Gastrocnemius medialis (tissue), 4 donors: ENCODE results near the gene NFIA. TPM values are rescaled to one million over a fixed set of nuclear protein-coding genes. Genes with fewer than 3 reads are reported as not detected.

Experiments used
- ATAC-seq, 2 donors: fragments of 150-250 bp; one replicate each; pipeline ENCODE4 v1.9.1; 2016
- DNase-seq, 2 donors: peaks; one replicate each; pipeline ENCODE4 v3.0.0-alpha.2; 2019
- H3K27ac ChIP-seq, 4 donors: fragments of 200-600 bp; sonication (generic); 1 replicate in 1 of 4; 2 replicates in 3 of 4; pipeline ENCODE4 v1.5.1; 2016 to 2018; ENCODE audit warnings: mild to moderate bottlenecking in 2 of 4, moderate library complexity in 1 of 4
- H3K27me3 ChIP-seq, 3 donors: fragments of 200-600 bp; sonication (generic) in 2 of 3; 1 replicate in 1 of 3; 2 replicates in 2 of 3; pipeline versions ENCODE4 v1.5.1 to v1.6.0; 2016 to 2019; ENCODE audit warnings: mild to moderate bottlenecking in 1 of 3, moderate library complexity in 1 of 3
- H3K36me3 ChIP-seq, 2 donors: fragments of 200-600 bp; sonication (generic) in 1 of 2; one replicate each; pipeline ENCODE4 v1.5.1; 2017 to 2018
- H3K4me1 ChIP-seq, 2 donors: fragments of 200-600 bp; sonication (generic) in 1 of 2; one replicate each; pipeline ENCODE4 v1.5.1; 2016 to 2017; ENCODE audit warnings: mild to moderate bottlenecking in 2 of 2
- H3K4me3 ChIP-seq, 4 donors: fragments of 200-600 bp; sonication (generic) in 3 of 4; 1 replicate in 1 of 4; 2 replicates in 3 of 4; pipeline ENCODE4 v1.5.1; 2016 to 2019; ENCODE audit warnings: mild to moderate bottlenecking in 2 of 4
- H3K9me3 ChIP-seq, 3 donors: fragments of 200-600 bp; sonication (generic) in 2 of 3; 1 replicate in 1 of 3; 2 replicates in 2 of 3; pipeline ENCODE4 v1.5.1; 2016 to 2019
- CTCF ChIP-seq, 5 experiments: fragments of 450-650 bp in 3 of 5; fragments of 200-600 bp in 2 of 5; sonication (generic) in 2 of 5; IDR thresholded peaks in 4 of 5; conservative IDR thresholded peaks in 1 of 5; 1 replicate in 4 of 5; 2 replicates in 1 of 5; pipeline ENCODE4 v1.5.1; 2016 to 2019; ENCODE audit warnings: antibody characterized with exemption in 5 of 5, mild to moderate bottlenecking in 3 of 5, moderate library complexity in 3 of 5
- POLR2A ChIP-seq, 2 donors: fragments of 450-650 bp; IDR thresholded peaks; one replicate each; pipeline ENCODE4 v1.6.1; 2017; ENCODE audit warnings: antibody characterized with exemption in 2 of 2, mild to moderate bottlenecking in 2 of 2, moderate library complexity in 2 of 2
- in situ Hi-C, 4 donors: fragments of 200-750 bp; cut with MboI; loops; one replicate each; pipeline versions ENCODE4 v1.15.0 to v1.8.0; 2017; ENCODE audit warnings: low sequenced_read_pairs in 4 of 4
- intact Hi-C: fragments of 100-400 bp; cut with DNase I; formaldehyde crosslinking; loops from one replicate; pipeline ENCODE4 v1.15.1; 2023; ENCODE audit warnings: low total_unique reads
- total RNA-seq, 4 donors: library from RNA; depleted of rRNA; stranded (reverse); fragments of >200 nt; gene quantifications; one replicate each; pipeline versions ENCODE4 v1.1.0 to v1.2.3, GENCODE V29; 2016

The NFIA gene
- total RNA-seq, 4 donors from 2014 or later: 12.9 to 27.0 (median 26.6) TPM

- Histone ChIP-seq H3K9me3 (no peaks in the 10 kb centered on the region), H3K27ac (no peak overlapping the region), H3K4me3 (no peak overlapping the region), H3K27me3 (no peaks in the 10 kb centered on the region), H3K36me3 (no peaks in the 10 kb centered on the region), H3K4me1 (peaks cover 13 to 14% of the 10 kb centered on the region in 2 donors)
- DNase-seq (no peak), ATAC-seq (no peak)
- intact Hi-C loops: no loop called here
- TF ChIP-seq POLR2A (IDR thresholded peaks at IDR 0.05) (no peak), CTCF (IDR thresholded peaks at IDR 0.05 in 4 of 5, conservative IDR thresholded peaks at IDR 0.05 in 1 of 5) (no peak)
- in situ Hi-C loops: loop anchor here in 2 of 4 donors (10.0 to 25.0 kb wide), 4 partner anchors 247 to 470 kb away; partner anchors contain the start of gene NFIA (in 1 of the 2)
Observed at GRCh38 chr1:61332196-61332753, 249.9 kb downstream of the NFIA start.

DNA sequence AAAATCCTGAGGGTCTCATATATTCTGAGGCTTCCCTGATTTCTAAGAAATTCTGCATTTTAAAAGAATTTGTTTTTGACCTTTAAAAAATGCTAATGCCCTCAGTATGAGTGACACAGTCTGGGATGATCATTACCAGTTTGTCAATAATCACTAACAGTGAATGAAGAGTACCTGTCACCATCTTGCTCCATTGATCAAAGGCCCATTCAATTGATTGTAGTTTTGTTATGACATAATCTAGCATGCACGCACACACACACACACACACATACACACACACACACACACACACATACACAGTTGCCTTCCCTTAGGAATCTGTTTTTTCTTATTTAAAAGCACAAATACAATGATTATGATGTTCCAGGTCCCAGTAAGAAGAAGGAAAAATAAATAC lies 250.4 kb downstream of the NFIA start:
- Histone ChIP-seq H3K27me3 (no peaks in the 10 kb centered on the region), H3K4me3 (no peak overlapping the region), H3K36me3 (no peaks in the 10 kb centered on the region), H3K27ac (no peak overlapping the region), H3K9me3 (no peaks in the 10 kb centered on the region), H3K4me1 (peaks cover 18 to 19% of the 10 kb centered on the region in 2 donors)
- in situ Hi-C loops (loop anchor here in 2 of 4 donors (10.0 to 25.0 kb wide), 4 partner anchors 248 to 470 kb away; partner anchors contain the start of gene NFIA (in 1 of the 2)), intact Hi-C loops (no loop called here)
- TF ChIP-seq CTCF (IDR thresholded peaks at IDR 0.05 in 4 of 5, conservative IDR thresholded peaks at IDR 0.05 in 1 of 5): no peak
- TF ChIP-seq POLR2A (IDR thresholded peaks at IDR 0.05): no peak
- DNase-seq (no peak), ATAC-seq (no peak)

DNA sequence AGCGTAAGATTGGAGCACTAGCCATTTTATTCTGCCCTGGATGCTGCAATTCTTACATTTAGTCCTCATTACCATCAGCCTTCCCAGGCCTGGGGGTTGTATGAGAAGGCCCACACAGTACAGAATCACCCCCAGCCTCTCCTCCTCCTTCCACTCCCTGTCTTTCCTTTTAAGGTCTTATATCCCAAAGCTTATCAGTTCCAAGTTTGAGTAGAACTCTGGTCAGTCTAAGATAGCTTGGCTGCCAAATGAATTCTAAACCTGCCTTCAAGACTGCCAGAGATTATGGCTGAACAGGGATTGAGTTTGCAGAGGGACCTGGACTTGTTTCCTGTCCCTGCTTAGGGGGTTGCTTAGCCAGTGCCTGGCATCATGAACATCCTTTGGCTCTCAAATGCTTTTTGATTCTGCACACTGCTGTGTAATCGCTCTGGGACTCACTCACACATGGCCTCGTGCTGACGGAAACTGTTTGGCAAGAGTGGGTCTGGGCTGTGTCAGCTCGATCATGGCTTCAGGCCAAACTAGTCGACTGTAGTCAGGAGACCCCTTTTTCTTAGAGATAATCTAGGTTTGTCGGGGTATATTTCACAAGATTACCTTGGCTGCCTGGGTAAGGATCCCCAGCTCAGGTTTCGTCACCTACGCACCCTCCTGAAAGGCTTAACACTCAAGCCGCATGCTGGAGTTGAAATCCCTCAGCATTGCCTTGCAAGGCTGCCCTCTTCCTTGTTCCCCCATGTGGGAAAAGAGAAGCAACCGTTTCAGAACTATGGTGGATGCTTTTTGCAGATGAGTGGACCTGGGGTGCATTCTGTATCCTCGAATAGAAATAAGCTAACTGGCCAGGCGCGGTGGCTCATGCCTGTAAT lies 252.6 kb downstream of the NFIA start:
- in situ Hi-C loops: loop anchor here in 3 of 4 donors (5.0 to 25.0 kb wide), 5 partner anchors 250 to 473 kb away; partner anchors contain the start of gene NFIA (in 1 of the 3)
- H3K4me1 ChIP-seq: peaks cover 32 to 35% of the 10 kb centered on the region in 2 donors

GRCh38 chr1:61337037-61337436 lies 254.7 kb downstream of the NFIA start:
- Histone ChIP-seq H3K4me1 (peaks cover 32 to 35% of the 10 kb centered on the region in 2 donors), H3K27me3 (no peaks in the 10 kb centered on the region), H3K4me3 (no peak overlapping the region), H3K9me3 (no peaks in the 10 kb centered on the region), H3K27ac (peak overlapping the region; percentile 75 to 83 (median 78)), H3K36me3 (no peaks in the 10 kb centered on the region)
- peak in 1 of 5 experiments; percentile 40 for TF ChIP-seq CTCF (IDR thresholded peaks at IDR 0.05 in 4 of 5, conservative IDR thresholded peaks at IDR 0.05 in 1 of 5)
- TF ChIP-seq POLR2A (IDR thresholded peaks at IDR 0.05): no peak
- in situ Hi-C loops (loop anchor here in 3 of 4 donors (5.0 to 25.0 kb wide), 5 partner anchors 252 to 475 kb away; partner anchors contain the start of gene NFIA (in 1 of the 3)), intact Hi-C loops (loop anchor here (2.0 to 5.0 kb wide), 4 partner anchors 155 to 485 kb away; no protein-coding TSS in a partner anchor)
- DNase-seq (no peak), ATAC-seq (no peak)

More for the DNA sequence above, 252.6 kb downstream of the NFIA start:
- no peaks in the 10 kb centered on the region for H3K27me3 ChIP-seq
- DNase-seq (peak; percentile 58 to 84), ATAC-seq (peak; percentile 74 to 84)
- no peak for TF ChIP-seq CTCF (IDR thresholded peaks at IDR 0.05 in 4 of 5, conservative IDR thresholded peaks at IDR 0.05 in 1 of 5)
- TF ChIP-seq POLR2A (IDR thresholded peaks at IDR 0.05): no peak
- H3K36me3 ChIP-seq: no peaks in the 10 kb centered on the region
- H3K9me3 ChIP-seq: no peaks in the 10 kb centered on the region
- H3K27ac ChIP-seq: peak overlapping the region; percentile 73 to 80 (median 76)
- intact Hi-C loops: loop anchor here (5.0 kb wide), 3 partner anchors 153 to 483 kb away; no protein-coding TSS in a partner anchor
- peak overlapping the region in 3 of 4 donors; percentile 24 to 32 (median 29) for H3K4me3 ChIP-seq
